Measurements from ENCODE around the gene ROPN1L. TPM values are rescaled to one million over a fixed set of nuclear protein-coding genes. Genes with fewer than 3 reads are reported as not detected.

ROPN1L gene
- total and polyA plus RNA-seq, 2 donors (not counting 1 experiment from before 2014, with no cell fraction given): 0.91 TPM; not detected in 1

GRCh38 chr5:10411336-10411735, 30.3 kb upstream of the ROPN1L start:
- TF ChIP-seq CTCF (IDR thresholded peaks at IDR 0.05) (no peak), EZH2 (IDR thresholded peaks at IDR 0.05; ENCODE audit: borderline replicate concordance, insufficient read depth, low read depth, low read length, poor library complexity, severe bottlenecking) (no peak)
- ATAC-seq (ENCODE audit: low read depth): no peak
- no peak overlapping the region for H3K4me3 ChIP-seq (ENCODE audit: control extremely low read depth in 1 of 5, extremely low read depth in 1 of 5, insufficient read depth in 1 of 5, low read depth in 2 of 5, low read length in 4 of 5)
- Mint-ChIP-seq H3K9me3 (ENCODE audit: insufficient read depth) (no peaks in the 10 kb centered on the region), H3K4me1 (no peaks in the 10 kb centered on the region), H3K27ac (no peak overlapping the region), H3K27me3 (no peaks in the 10 kb centered on the region), H3K4me3 (no peak overlapping the region)
- DNase-seq: no peak
- H3K9me3 ChIP-seq (ENCODE audit: control extremely low read depth in 1 of 3, control insufficient read depth in 2 of 3, insufficient read depth in 1 of 3, low read length in 2 of 3): no peaks in the 10 kb centered on the region
- no peaks in the 10 kb centered on the region for H3K27me3 ChIP-seq (replicated peaks in 1 of 4; ENCODE audit: control extremely low read depth in 1 of 4, control insufficient read depth in 3 of 4, insufficient read depth in 4 of 4, low read length in 3 of 4)
- H3K4me1 ChIP-seq (ENCODE audit: control insufficient read depth in 2 of 2, insufficient read depth in 2 of 2, low read length in 2 of 2): no peaks in the 10 kb centered on the region
- peaks cover under 1% of the 10 kb centered on the region for H4K20me1 ChIP-seq (ENCODE audit: control insufficient read depth, insufficient read depth, low read length, poor library complexity, severe bottlenecking)
- H3K27ac ChIP-seq (ENCODE audit: low read length in 2 of 2): no peak overlapping the region
- POLR2A ChIA-PET: no interaction called here
- peaks cover 27 to 93% of the 10 kb centered on the region in 2 experiments for H3K36me3 ChIP-seq (replicated peaks in 1 of 2; ENCODE audit: control extremely low read depth in 1 of 2, control insufficient read depth in 1 of 2, extremely low read depth in 1 of 2, insufficient read depth in 2 of 2, low read length in 1 of 2)
- no CpG with 5 or more reads among the region's 5 CpGs for WGBS (ENCODE audit: insufficient coverage)
- no peak overlapping the region for H3K4me2 ChIP-seq (replicated peaks; ENCODE audit: low read depth, low read length, poor library complexity, severe bottlenecking)
- CTCF ChIA-PET: interaction anchor here (0.7 to 1.4 kb wide), 2 partner anchors 127 kb away, joined by 3 read pairs; no protein-coding TSS in a partner anchor
- H3K9ac ChIP-seq (ENCODE audit: low read length): no peak overlapping the region
- intact Hi-C loops (cut with micrococcal nuclease): no loop called here
- H2AFZ ChIP-seq (ENCODE audit: insufficient read depth, low read depth, low read length, poor library complexity, severe bottlenecking): no peak overlapping the region
- no peaks in the 10 kb centered on the region for H3K79me2 ChIP-seq (ENCODE audit: control insufficient read depth, insufficient read depth, low read length)

DNA sequence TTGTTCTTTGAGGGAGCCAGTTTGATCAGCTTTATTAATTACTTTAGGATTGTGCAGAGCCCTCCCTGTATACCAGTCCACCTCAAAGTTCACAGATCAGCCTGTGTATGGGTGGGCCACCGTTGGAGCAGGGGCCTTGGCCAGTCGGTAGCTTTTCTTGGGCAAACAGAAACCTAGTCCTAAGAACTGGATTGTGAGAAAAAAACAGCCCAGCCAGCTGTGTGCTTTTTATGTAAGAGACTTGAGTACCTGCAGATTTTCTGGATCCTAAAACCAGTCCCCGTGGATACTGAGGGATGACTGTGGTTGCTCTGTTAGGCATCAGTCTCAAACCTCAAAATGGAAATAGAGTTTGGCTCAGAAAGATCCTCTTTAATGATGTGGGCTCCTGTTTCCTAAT, 24.8 kb upstream of the ROPN1L start:
- Histone ChIP-seq H3K27me3 (replicated peaks in 1 of 4; ENCODE audit: control extremely low read depth in 1 of 4, control insufficient read depth in 3 of 4, insufficient read depth in 4 of 4, low read length in 3 of 4) (no peaks in the 10 kb centered on the region), H3K9ac (ENCODE audit: low read length) (no peak overlapping the region), H3K9me3 (ENCODE audit: control extremely low read depth in 1 of 3, control insufficient read depth in 2 of 3, insufficient read depth in 1 of 3, low read length in 2 of 3) (no peaks in the 10 kb centered on the region), H3K79me2 (ENCODE audit: control insufficient read depth, insufficient read depth, low read length) (peaks cover 4% of the 10 kb centered on the region), H3K36me3 (replicated peaks in 1 of 2; ENCODE audit: control extremely low read depth in 1 of 2, control insufficient read depth in 1 of 2, extremely low read depth in 1 of 2, insufficient read depth in 2 of 2, low read length in 1 of 2) (peaks cover 19 to 89% of the 10 kb centered on the region in 2 experiments), H2AFZ (ENCODE audit: insufficient read depth, low read depth, low read length, poor library complexity, severe bottlenecking) (no peak overlapping the region), H3K4me1 (ENCODE audit: control insufficient read depth in 2 of 2, insufficient read depth in 2 of 2, low read length in 2 of 2) (peaks cover 4 to 6% of the 10 kb centered on the region in 2 donors), H4K20me1 (ENCODE audit: control insufficient read depth, insufficient read depth, low read length, poor library complexity, severe bottlenecking) (peaks cover 6% of the 10 kb centered on the region), H3K4me2 (replicated peaks; ENCODE audit: low read depth, low read length, poor library complexity, severe bottlenecking) (no peak overlapping the region), H3K4me3 (ENCODE audit: control extremely low read depth in 1 of 5, extremely low read depth in 1 of 5, insufficient read depth in 1 of 5, low read depth in 2 of 5, low read length in 4 of 5) (no peak overlapping the region), H3K27ac (ENCODE audit: low read length in 2 of 2) (no peak overlapping the region)
- no peak for TF ChIP-seq EZH2 (IDR thresholded peaks at IDR 0.05; ENCODE audit: borderline replicate concordance, insufficient read depth, low read depth, low read length, poor library complexity, severe bottlenecking)
- no peak for TF ChIP-seq CTCF (IDR thresholded peaks at IDR 0.05)
- Mint-ChIP-seq H3K27ac (no peak overlapping the region), H3K4me1 (peaks cover 13% of the 10 kb centered on the region), H3K9me3 (ENCODE audit: insufficient read depth) (no peaks in the 10 kb centered on the region), H3K27me3 (no peaks in the 10 kb centered on the region), H3K4me3 (no peak overlapping the region)
- no peak for ATAC-seq (ENCODE audit: low read depth)
- intact Hi-C loops (cut with micrococcal nuclease): no loop called here
- POLR2A ChIA-PET: no interaction called here
- CTCF ChIA-PET: interaction anchor here (1.0 kb wide), 1 partner anchor 25 kb away, joined by 4 read pairs; the partner anchor contains the start of gene ROPN1L
- WGBS (ENCODE audit: insufficient coverage): 100% methylated on average over 3 of the region's 3 CpGs
- DNase-seq: no peak
